ENCODE results near the gene SMR3A. TPM values are rescaled to one million over a fixed set of nuclear protein-coding genes. Genes with fewer than 3 reads are reported as not detected.

Gene SMR3A
- total RNA-seq, 1 experiment from 2014 or later: not detected

DNA sequence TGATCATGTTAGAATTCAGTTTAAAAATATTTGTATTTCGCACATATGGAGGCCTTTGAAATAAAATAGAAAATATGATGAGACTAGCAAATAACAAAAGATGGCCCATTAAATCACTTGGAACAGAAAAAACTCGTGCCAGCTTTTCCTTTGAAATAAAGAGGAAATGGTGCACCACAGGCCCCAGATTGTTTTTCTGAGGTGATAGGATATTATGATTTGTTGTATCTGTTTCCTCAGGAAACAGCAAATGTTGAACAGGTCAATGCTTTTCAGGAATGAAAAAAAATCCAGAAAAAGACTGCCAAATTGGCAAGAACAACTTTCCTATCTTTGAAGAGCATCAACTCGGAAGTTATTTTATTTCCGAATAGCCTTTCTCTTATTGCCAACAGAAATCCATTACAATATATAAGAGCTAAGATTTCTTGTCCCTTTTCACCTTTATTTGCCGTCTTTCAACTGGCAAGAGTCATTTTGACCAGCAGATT, 22.2 kb downstream of the SMR3A start, which contains the start of gene SMR3B:
Gene SMR3B (plus strand): TSS at position 441 of the 491 bp plus-strand sequence. CDS start 1,380 bp downstream, outside the sequence.
- no peaks in the 10 kb centered on the region for H3K4me1 ChIP-seq (replicated peaks)
- no peaks in the 10 kb centered on the region for H3K36me3 ChIP-seq
- no peak within 1 kb of the TSS for H3K4me3 ChIP-seq
- H3K27ac ChIP-seq: no peak within 1 kb of the TSS
- H3K27me3 ChIP-seq (replicated peaks): no peaks in the 10 kb centered on the region
- no peaks in the 10 kb centered on the region for H3K9me3 ChIP-seq (replicated peaks)
- DNase-seq (ENCODE audit: low read depth in 1 of 2, low spot score in 2 of 2): no peak

DNA sequence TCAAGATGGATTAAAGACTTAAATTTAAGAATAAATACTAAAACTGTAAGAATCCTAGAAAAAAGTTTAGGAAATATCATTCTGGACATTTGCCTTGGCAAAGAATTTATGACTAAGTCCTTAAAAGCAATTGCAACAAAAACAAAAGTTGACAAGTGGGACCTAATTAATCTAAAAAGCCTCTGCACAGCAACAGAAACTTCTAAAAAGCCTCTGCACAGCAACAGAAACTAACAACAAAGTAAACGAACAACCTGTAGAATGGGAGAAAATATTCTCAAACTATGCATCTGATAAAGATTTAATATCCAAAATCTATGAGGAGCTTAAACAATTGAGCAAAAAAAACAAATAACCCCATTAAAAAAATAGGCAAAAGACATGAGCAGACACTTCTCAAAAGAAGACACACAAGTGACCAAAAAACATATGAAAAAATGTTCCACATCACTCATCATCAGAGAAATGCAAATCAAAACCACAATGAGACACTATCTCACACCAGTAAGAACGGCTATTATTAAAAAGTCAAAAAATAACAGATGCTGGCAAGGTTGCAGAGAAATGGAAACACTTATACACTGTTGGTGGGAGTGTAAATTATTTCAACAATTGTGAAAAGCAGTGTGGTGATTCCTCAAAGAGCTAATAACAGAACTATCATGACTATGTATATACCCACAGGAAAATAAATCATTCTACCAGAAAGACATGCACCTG, 31.7 kb downstream of the SMR3A start:
- DNase-seq (ENCODE audit: low read depth in 1 of 2, low spot score in 2 of 2): no peak
- no peaks in the 10 kb centered on the region for H3K27me3 ChIP-seq (replicated peaks)
- H3K4me3 ChIP-seq: no peak overlapping the region
- no peaks in the 10 kb centered on the region for H3K4me1 ChIP-seq (replicated peaks)
- no peaks in the 10 kb centered on the region for H3K9me3 ChIP-seq (replicated peaks)
- H3K27ac ChIP-seq: no peak overlapping the region
- H3K36me3 ChIP-seq: no peaks in the 10 kb centered on the region

DNA sequence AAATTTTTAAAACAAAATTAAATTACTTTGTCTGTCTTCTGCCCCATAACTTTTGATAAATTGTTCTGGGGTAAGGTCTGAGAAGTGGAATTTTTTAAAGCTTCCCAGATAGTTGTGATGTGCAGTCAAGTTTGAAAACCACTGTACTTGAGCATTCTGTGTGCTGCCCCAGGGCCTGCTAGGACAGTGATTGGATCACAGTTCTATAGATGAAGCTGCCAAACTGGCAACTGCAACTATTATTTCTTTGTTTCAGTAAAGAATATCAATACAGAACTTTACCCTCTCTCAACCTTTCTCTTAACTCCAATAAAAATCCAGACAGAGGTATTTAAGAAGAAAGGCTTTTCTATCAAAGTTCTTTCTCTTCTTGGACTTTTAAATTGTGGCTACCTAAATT, 37.0 kb downstream of the SMR3A start, which contains the start of gene OPRPN:
Gene OPRPN (plus strand): TSS at position 361 of the 400 bp plus-strand sequence. CDS start 1,346 bp downstream, outside the sequence.
- no peak for DNase-seq (ENCODE audit: low read depth in 1 of 2, low spot score in 2 of 2)
- Histone ChIP-seq H3K36me3 (no peaks in the 10 kb centered on the region), H3K27me3 (replicated peaks) (no peaks in the 10 kb centered on the region), H3K9me3 (replicated peaks) (no peaks in the 10 kb centered on the region), H3K4me3 (no peak within 1 kb of the TSS), H3K4me1 (replicated peaks) (no peaks in the 10 kb centered on the region), H3K27ac (no peak within 1 kb of the TSS)

GRCh38 chr4:70399319-70399718, 38.8 kb downstream of the SMR3A start:
- no peak for DNase-seq (ENCODE audit: low read depth in 1 of 2, low spot score in 2 of 2)
- Histone ChIP-seq H3K36me3 (no peaks in the 10 kb centered on the region), H3K9me3 (replicated peaks) (no peaks in the 10 kb centered on the region), H3K4me1 (replicated peaks) (no peaks in the 10 kb centered on the region), H3K27me3 (replicated peaks) (no peaks in the 10 kb centered on the region), H3K4me3 (no peak overlapping the region), H3K27ac (no peak overlapping the region)

DNA sequence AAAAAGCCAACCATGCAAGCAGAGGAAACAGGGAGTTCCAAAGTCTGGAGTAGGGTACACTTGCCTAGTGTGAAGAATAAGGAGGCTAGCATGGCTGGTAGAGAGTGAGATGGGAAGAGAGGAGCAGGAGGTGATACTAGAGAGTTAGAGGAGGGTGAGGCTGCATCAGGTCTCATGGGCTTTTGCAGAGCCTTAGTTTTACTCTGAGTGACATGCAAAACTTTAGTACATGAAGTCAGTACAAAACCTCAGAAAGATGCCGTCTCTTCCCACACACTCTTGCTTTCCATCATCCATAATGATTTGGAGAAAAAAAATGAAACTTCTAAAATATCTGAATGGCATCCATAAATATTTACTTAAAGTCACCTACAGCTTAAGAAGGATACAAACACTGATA, 42.2 kb downstream of the SMR3A start:
- 0 out of 2 replicates have a peak, but pooled peaks cover 3% of the 10 kb centered on the region for H3K27me3 ChIP-seq (replicated peaks)
- no peak overlapping the region for H3K27ac ChIP-seq
- no peak for DNase-seq (ENCODE audit: low read depth in 1 of 2, low spot score in 2 of 2)
- no peaks in the 10 kb centered on the region for H3K4me1 ChIP-seq (replicated peaks)
- H3K36me3 ChIP-seq: no peaks in the 10 kb centered on the region
- H3K4me3 ChIP-seq: no peak overlapping the region
- H3K9me3 ChIP-seq (replicated peaks): no peaks in the 10 kb centered on the region

DNA sequence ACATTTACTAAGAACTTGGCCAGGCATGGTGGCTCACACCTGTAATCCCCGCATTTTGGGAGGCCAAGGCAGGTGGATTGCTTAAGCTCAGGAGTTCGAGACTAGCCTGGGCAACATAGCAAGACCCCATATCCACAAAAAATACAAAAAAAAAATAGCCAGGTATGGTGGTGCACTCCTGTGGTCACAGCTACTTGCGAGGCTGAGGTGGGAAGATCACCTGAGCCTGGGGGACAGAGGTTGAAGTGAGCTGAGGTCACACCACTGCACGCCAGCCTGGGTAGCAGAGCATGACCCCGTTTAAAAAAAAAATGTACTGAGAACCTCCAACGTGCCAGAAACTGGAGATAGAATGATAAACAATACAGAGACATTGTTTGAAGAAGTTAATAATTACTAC, 45.2 kb downstream of the SMR3A start:
- DNase-seq (ENCODE audit: low read depth in 1 of 2, low spot score in 2 of 2): no peak
- Histone ChIP-seq H3K4me1 (replicated peaks) (no peaks in the 10 kb centered on the region), H3K9me3 (replicated peaks) (no peaks in the 10 kb centered on the region; the same call in 1 of the 2 replicates)

More for the DNA sequence above, 45.2 kb downstream of the SMR3A start:
- Histone ChIP-seq H3K27ac (no peak overlapping the region), H3K27me3 (replicated peaks) (0 out of 2 replicates have a peak, but pooled peaks cover 3% of the 10 kb centered on the region), H3K4me3 (no peak overlapping the region), H3K36me3 (no peaks in the 10 kb centered on the region)

Other genes starting within 250 kb of the SMR3A start
- not detected in 2 replicates for gene PRR27, start 206.5 kb upstream of the SMR3A start, total RNA-seq (2014; rRNA removed; shearing (Covaris generic))
- gene ODAM, start 165.0 kb upstream of the SMR3A start, total RNA-seq (2014; rRNA removed; shearing (Covaris generic)): not detected in 2 replicates
- gene FDCSP, start 134.6 kb upstream of the SMR3A start, total RNA-seq (2014; rRNA removed; shearing (Covaris generic)): not detected in 2 replicates
- not detected in 2 replicates for gene CSN3, start 118.2 kb upstream of the SMR3A start, total RNA-seq (2014; rRNA removed; shearing (Covaris generic))
- gene CABS1, start 25.8 kb upstream of the SMR3A start, total RNA-seq (2014; rRNA removed; shearing (Covaris generic)): not detected in 2 replicates
- not detected in 2 replicates for gene SMR3B, start 22.4 kb downstream of the SMR3A start, total RNA-seq (2014; rRNA removed; shearing (Covaris generic))
- not detected in 2 replicates for gene OPRPN, start 37.2 kb downstream of the SMR3A start, total RNA-seq (2014; rRNA removed; shearing (Covaris generic))
- gene MUC7, start 111.4 kb downstream of the SMR3A start, total RNA-seq (2014; rRNA removed; shearing (Covaris generic)): not detected in 2 replicates
- gene AMTN, start 157.8 kb downstream of the SMR3A start, total RNA-seq (2014; rRNA removed; shearing (Covaris generic)): not detected in 2 replicates
- gene AMBN, start 231.5 kb downstream of the SMR3A start, total RNA-seq (2014; rRNA removed; shearing (Covaris generic)): not detected in 2 replicates